HepG2 (cell line): ENCODE data around the gene PSMB1. TPM values are rescaled to one million over a fixed set of nuclear protein-coding genes. Genes with fewer than 3 reads are reported as not detected.

Source experiments
- BORCS8-MEF2B ChIP-seq: sonication (generic); formaldehyde crosslinking; IDR thresholded peaks from 2 replicates; pipeline ENCODE4 v1.8.0; 2022; ENCODE audit warnings: mild to moderate bottlenecking, missing genetic modification reagents
- CHCHD3 ChIP-seq: sonication (generic); formaldehyde crosslinking; IDR thresholded peaks from 2 replicates; pipeline ENCODE4 v1.8.0; 2022; ENCODE audit warnings: mild to moderate bottlenecking, missing genetic modification reagents, moderate library complexity
- CREM ChIP-seq, 2 experiments: sonication (generic) in 1 of 2; formaldehyde crosslinking in 1 of 2; IDR thresholded peaks; 2 replicates each; pipeline versions ENCODE4 v1.4.0 to v1.6.1; 2016 to 2020; ENCODE audit warnings: antibody characterized with exemption in 1 of 2, mild to moderate bottlenecking in 1 of 2, missing genetic modification reagents in 1 of 2
- FOXJ3 ChIP-seq: sonication (generic); formaldehyde crosslinking; IDR thresholded peaks from 2 replicates; pipeline ENCODE4 v1.4.0; 2020; ENCODE audit warnings: missing genetic modification reagents, mild to moderate bottlenecking, borderline replicate concordance
- RBM39 ChIP-seq: fragments of 200-400 bp; formaldehyde crosslinking; IDR thresholded peaks from one replicate; pipeline ENCODE4 v1.6.1; 2018; ENCODE audit warnings: antibody characterized with exemption, mild to moderate bottlenecking, low read depth, low read length; ENCODE audit not compliant: poor library complexity, severe bottlenecking
- RNF2 ChIP-seq: fragments of 450-650 bp; conservative IDR thresholded peaks from 2 replicates; pipeline ENCODE4 v1.6.1; 2016; ENCODE audit warnings: low read depth
- SKI ChIP-seq: fragments of 450-650 bp; IDR thresholded peaks from one replicate; pipeline ENCODE4 v1.6.1; 2018; ENCODE audit warnings: mild to moderate bottlenecking; ENCODE audit not compliant: partially characterized antibody
- ZBTB21 ChIP-seq: sonication (generic); formaldehyde crosslinking; IDR thresholded peaks from 2 replicates; pipeline ENCODE4 v1.4.0; 2020; ENCODE audit warnings: missing genetic modification reagents
- ZFAT ChIP-seq: sonication (generic); formaldehyde crosslinking; conservative IDR thresholded peaks from 2 replicates; pipeline ENCODE4 v1.8.1; 2023; ENCODE audit warnings: missing genetic modification reagents, inconsistent platforms
- ZFX ChIP-seq: sonication (generic); formaldehyde crosslinking; IDR thresholded peaks from 2 replicates; pipeline ENCODE4 v1.4.0; 2020; ENCODE audit warnings: mild to moderate bottlenecking, low read depth, missing genetic modification reagents, moderate library complexity
- ZNF12 ChIP-seq: sonication (generic); formaldehyde crosslinking; IDR thresholded peaks from 2 replicates; pipeline ENCODE4 v1.5.0; 2020; ENCODE audit warnings: missing genetic modification reagents
- ZNF24 ChIP-seq: fragments of 450-650 bp; IDR thresholded peaks from 2 replicates; pipeline ENCODE4 v1.6.1; 2017; ENCODE audit warnings: antibody characterized with exemption, mild to moderate bottlenecking
- ZNF264 ChIP-seq: sonication (generic); formaldehyde crosslinking; IDR thresholded peaks from 2 replicates; pipeline ENCODE4 v1.4.0; 2020; ENCODE audit warnings: missing genetic modification reagents
- ZNF432 ChIP-seq: sonication (generic); formaldehyde crosslinking; IDR thresholded peaks from 2 replicates; pipeline ENCODE4 v1.5.0; 2020; ENCODE audit warnings: missing genetic modification reagents, mild to moderate bottlenecking, borderline replicate concordance
- ZNF766 ChIP-seq: sonication (generic); formaldehyde crosslinking; IDR thresholded peaks from 2 replicates; pipeline ENCODE4 v1.5.0; 2020; ENCODE audit warnings: missing genetic modification reagents, borderline replicate concordance
- ZNF773 ChIP-seq: sonication (generic); formaldehyde crosslinking; IDR thresholded peaks from 2 replicates; pipeline ENCODE4 v1.4.0; 2020; ENCODE audit warnings: missing genetic modification reagents, borderline replicate concordance
- ZSCAN22 ChIP-seq: sonication (generic); formaldehyde crosslinking; IDR thresholded peaks from 2 replicates; pipeline ENCODE4 v1.4.0; 2020; ENCODE audit warnings: mild to moderate bottlenecking, missing genetic modification reagents
- polyA plus RNA-seq, 8 experiments: library from polyadenylated mRNA; depleted of rRNA in 3 of 8; stranded (reverse) in 7 of 8; unstranded in 1 of 8; fragments of >200 nt; fragmentation: Illumina TruSeq in 4 of 8; extraction: Trizol in 4 of 8; gene quantifications; 2 replicates each; pipeline versions ENCODE4 v1.2.1 to v1.2.3, GENCODE V29; 2011 to 2016; ENCODE audit warnings: low read depth in 4 of 8, missing spikeins in 1 of 8, mixed read lengths in 1 of 8; ENCODE audit not compliant: insufficient read depth in 1 of 8
- total RNA-seq, 5 experiments: library from RNA; depleted of rRNA; stranded (reverse); fragments of >200 nt; fragmentation: Illumina TruSeq; extraction: Trizol; gene quantifications; 2 replicates each; pipeline ENCODE4 v1.2.3, GENCODE V29; 2016; ENCODE audit warnings: low read depth in 1 of 5
- TF ChIP-seq, protein P1 (sequence below): sonication (generic); formaldehyde crosslinking; IDR thresholded peaks from 2 replicates; pipeline ENCODE4 v1.4.0; 2020; ENCODE audit warnings: missing genetic modification reagents, mild to moderate bottlenecking, borderline replicate concordance
- TF ChIP-seq, protein P2 (sequence below): sonication (generic); formaldehyde crosslinking; IDR thresholded peaks from 2 replicates; pipeline ENCODE4 v1.5.1; 2020; ENCODE audit warnings: missing genetic modification reagents, mild to moderate bottlenecking, borderline replicate concordance
- TF ChIP-seq, protein P3 (sequence below): sonication (generic); formaldehyde crosslinking; IDR thresholded peaks from 2 replicates; pipeline ENCODE4 v1.4.0; 2020; ENCODE audit warnings: missing genetic modification reagents, borderline replicate concordance
- TF ChIP-seq, protein P4 (sequence below): IDR thresholded peaks from 2 replicates; pipeline ENCODE4 v1.6.1; 2018; ENCODE audit warnings: missing genetic modification reagents, mild to moderate bottlenecking, missing compliant biosample characterization

PSMB1 gene
- total and polyA plus RNA-seq, 2 of the 13 experiments (the other 11 are each of a cell fraction or from before 2014, with no cell fraction given), result 528 to 592 TPM

DNA sequence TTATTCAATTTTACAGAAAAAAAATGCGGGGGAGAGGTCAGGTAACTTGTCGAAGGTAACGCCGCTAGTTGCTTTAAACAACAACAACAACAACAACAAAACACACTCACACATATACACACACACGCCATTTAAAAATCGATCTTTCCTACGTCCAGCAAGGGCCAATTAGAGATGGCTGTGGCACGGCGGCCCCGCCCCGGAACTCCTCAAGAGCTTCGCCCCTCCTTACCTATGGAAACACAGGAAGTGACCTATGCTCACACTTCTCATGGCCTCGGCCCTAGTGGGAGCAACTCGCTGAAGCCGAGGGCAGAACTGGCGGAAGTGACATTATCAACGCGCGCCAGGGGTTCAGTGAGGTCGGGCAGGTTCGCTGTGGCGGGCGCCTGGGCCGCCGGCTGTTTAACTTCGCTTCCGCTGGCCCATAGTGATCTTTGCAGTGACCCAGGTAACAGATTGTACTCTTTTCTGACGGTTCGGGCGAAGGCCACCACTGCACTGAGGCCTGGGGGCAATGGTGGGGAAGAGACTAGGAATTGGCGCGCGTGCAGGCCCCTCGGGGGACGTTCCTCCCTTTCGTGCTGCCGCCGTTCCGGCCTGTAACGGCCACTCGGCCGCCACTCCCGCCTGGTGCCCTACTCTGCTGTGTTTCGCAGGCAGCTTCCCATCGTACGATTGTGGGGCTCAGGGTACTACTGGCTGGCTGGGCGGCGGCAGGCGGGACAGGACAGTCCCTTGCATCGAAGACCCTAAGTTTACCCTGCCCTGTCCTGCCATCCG is 1.1 kb upstream of the PSMB1 start, which contains the start of gene TBP (continued):
- TF ChIP-seq RBM39 (peak; percentile 95), ZNF766 (peak; percentile 25; the same call in 1 of the 2 replicates), ZNF12 (0 out of 2 replicates have a peak, but pooled peaks have one; percentile 49), ZFAT (peak; percentile 69; the same call in 1 of the 2 replicates), FOXJ3 (peak; percentile 66; the same call in 1 of the 2 replicates), ZNF773 (CRISPR knock-in tag) (peak; percentile 30; the same call in 1 of the 2 replicates), ZFX (CRISPR knock-in tag) (peak; percentile 99), BORCS8-MEF2B (CRISPR knock-in tag) (peak; percentile 74; the same call in 1 of the 2 replicates), CREM (IDR thresholded peaks at IDR 0.05) (peak; percentile 100), CREM (CRISPR knock-in tag; IDR thresholded peaks at IDR 0.05) (peak; percentile 92), ZBTB21 (peak; percentile 77), ZSCAN22 (CRISPR knock-in tag) (no peak), ZNF264 (CRISPR knock-in tag) (peak; percentile 91), SKI (peak; percentile 56), RNF2 (peak; percentile 16; the same call in 1 of the 2 replicates), CHCHD3 (CRISPR knock-in tag) (peak; percentile 71; the same call in 1 of the 2 replicates), ZNF432 (CRISPR knock-in tag) (no peak), ZNF24 (no peak)
- TF ChIP-seq, protein P1, sequence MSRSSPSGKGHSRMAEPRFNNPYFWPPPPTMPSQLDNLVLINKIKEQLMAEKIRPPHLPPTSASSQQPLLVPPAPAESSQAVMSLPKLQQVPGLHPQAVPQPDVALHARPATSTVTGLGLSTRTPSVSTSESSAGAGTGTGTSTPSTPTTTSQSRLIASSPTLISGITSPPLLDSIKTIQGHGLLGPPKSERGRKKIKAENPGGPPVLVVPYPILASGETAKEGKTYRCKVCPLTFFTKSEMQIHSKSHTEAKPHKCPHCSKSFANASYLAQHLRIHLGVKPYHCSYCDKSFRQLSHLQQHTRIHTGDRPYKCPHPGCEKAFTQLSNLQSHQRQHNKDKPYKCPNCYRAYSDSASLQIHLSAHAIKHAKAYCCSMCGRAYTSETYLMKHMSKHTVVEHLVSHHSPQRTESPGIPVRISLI (CRISPR knock-in tag), result peak; percentile 37; the same call in 1 of the 2 replicates
- TF ChIP-seq, protein P2, sequence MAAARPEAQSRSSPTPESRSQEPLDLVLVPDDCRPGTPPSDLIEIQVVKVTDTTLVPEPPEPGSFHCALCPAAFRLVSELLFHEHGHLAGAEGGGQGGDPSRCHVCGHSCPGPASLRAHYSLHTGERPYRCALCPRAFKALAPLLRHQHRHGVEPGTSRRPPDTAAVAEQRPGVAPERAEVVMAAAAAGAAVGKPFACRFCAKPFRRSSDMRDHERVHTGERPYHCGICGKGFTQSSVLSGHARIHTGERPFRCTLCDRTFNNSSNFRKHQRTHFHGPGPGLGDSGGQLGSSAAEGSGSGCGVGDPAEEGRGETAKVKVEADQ (CRISPR knock-in tag), result peak; percentile 80
- TF ChIP-seq, protein P3, sequence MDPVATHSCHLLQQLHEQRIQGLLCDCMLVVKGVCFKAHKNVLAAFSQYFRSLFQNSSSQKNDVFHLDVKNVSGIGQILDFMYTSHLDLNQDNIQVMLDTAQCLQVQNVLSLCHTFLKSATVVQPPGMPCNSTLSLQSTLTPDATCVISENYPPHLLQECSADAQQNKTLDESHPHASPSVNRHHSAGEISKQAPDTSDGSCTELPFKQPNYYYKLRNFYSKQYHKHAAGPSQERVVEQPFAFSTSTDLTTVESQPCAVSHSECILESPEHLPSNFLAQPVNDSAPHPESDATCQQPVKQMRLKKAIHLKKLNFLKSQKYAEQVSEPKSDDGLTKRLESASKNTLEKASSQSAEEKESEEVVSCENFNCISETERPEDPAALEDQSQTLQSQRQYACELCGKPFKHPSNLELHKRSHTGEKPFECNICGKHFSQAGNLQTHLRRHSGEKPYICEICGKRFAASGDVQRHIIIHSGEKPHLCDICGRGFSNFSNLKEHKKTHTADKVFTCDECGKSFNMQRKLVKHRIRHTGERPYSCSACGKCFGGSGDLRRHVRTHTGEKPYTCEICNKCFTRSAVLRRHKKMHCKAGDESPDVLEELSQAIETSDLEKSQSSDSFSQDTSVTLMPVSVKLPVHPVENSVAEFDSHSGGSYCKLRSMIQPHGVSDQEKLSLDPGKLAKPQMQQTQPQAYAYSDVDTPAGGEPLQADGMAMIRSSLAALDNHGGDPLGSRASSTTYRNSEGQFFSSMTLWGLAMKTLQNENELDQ (CRISPR knock-in tag), result no peak
- TF ChIP-seq, protein P4, sequence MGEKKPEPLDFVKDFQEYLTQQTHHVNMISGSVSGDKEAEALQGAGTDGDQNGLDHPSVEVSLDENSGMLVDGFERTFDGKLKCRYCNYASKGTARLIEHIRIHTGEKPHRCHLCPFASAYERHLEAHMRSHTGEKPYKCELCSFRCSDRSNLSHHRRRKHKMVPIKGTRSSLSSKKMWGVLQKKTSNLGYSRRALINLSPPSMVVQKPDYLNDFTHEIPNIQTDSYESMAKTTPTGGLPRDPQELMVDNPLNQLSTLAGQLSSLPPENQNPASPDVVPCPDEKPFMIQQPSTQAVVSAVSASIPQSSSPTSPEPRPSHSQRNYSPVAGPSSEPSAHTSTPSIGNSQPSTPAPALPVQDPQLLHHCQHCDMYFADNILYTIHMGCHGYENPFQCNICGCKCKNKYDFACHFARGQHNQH (CRISPR knock-in tag), result peak; percentile 96
